Coronary artery (tissue), 2 donors: ENCODE data around the gene DYNC2I2.
"Not testable (repeated sequence)": the region's sequence is repeated elsewhere in the genome, so short reads cannot be mapped to it uniquely, and the experiment has no call there.

ENCODE experiments used
- DNase-seq: peaks from one replicate; pipeline ENCODE4 v3.0.0-alpha.2; 2017; ENCODE audit warnings: low spot score
- H3K27ac ChIP-seq, 2 donors: fragments of 200-600 bp; sonication (generic); one replicate each; pipeline ENCODE4 v1.5.1; 2016 to 2019
- H3K4me3 ChIP-seq: fragments of 200-600 bp; sonication (generic); 2 replicates; pipeline ENCODE4 v1.5.1; 2016; ENCODE audit warnings: mild to moderate bottlenecking, moderate library complexity
- CTCF ChIP-seq: fragments of 200-600 bp; sonication (generic); IDR thresholded peaks from one replicate; pipeline ENCODE4 v1.5.1; 2019; ENCODE audit warnings: antibody characterized with exemption

Gene DYNC2I2

GRCh38 chr9:128684065-128684324 is 27.3 kb upstream of the DYNC2I2 start:
- Histone ChIP-seq H3K4me3 (peak overlapping the region; percentile 70), H3K27ac (peak overlapping the region in 1 of 2 donors; percentile 79)
- no peak for DNase-seq
- no peak for TF ChIP-seq CTCF

- peak overlapping the region; percentile 70 for H3K4me3 ChIP-seq
- TF ChIP-seq CTCF = no peak
- peak overlapping the region in 1 of 2 donors; percentile 79 for H3K27ac ChIP-seq
- no peak for DNase-seq
Measured at GRCh38 chr9:128683340-128684064, 26.9 kb upstream of the DYNC2I2 start.

GRCh38 chr9:128677794-128678193 is 21.1 kb upstream of the DYNC2I2 start:
- no peak for TF ChIP-seq CTCF
- Histone ChIP-seq H3K27ac (no peak overlapping the region), H3K4me3 (no peak overlapping the region)
- no peak for DNase-seq

- Histone ChIP-seq H3K4me3 (no peak overlapping the region), H3K27ac (no peak overlapping the region)
- peak; percentile 2 for DNase-seq
- no peak for TF ChIP-seq CTCF
Measured at GRCh38 chr9:128675382-128675781, 18.7 kb upstream of the DYNC2I2 start.

GRCh38 chr9:128669786-128670185 is 13.1 kb upstream of the DYNC2I2 start:
- Histone ChIP-seq H3K27ac (no peak overlapping the region), H3K4me3 (no peak overlapping the region)
- peak; percentile 19 for DNase-seq
- TF ChIP-seq CTCF = no peak

- not testable (repeated sequence) for H3K27ac ChIP-seq, DNase-seq, H3K4me3 ChIP-seq
Measured at GRCh38 chr9:128666481-128666941, 9.9 kb upstream of the DYNC2I2 start.

- H3K4me3 ChIP-seq = no peak overlapping the region
- DNase-seq = no peak
- no peak overlapping the region for H3K27ac ChIP-seq
- no peak for TF ChIP-seq CTCF
Measured at GRCh38 chr9:128657796-128658195, 1.1 kb upstream of the DYNC2I2 start.
